ENCODE measurements around the gene ULK3. TPM values are rescaled to one million over a fixed set of nuclear protein-coding genes. Genes with fewer than 3 reads are reported as not detected.
A peak's percentile ranks its signal among the peaks of the same experiment; 100 is the strongest.

The ULK3 gene
- total RNA-seq, 2 donors from 2014 or later, result 70.7 to 83.2 TPM

GRCh38 chr15:74808840-74809229 lies 34.1 kb downstream of the ULK3 start:
- DNase-seq (no peak), ATAC-seq (no peak)
- intact Hi-C loops (cut with DNase I, micrococcal nuclease), result no loop called here

GRCh38 chr15:74808078-74808839 lies 34.7 kb downstream of the ULK3 start:
- DNase-seq (peak; percentile 68 to 86), ATAC-seq (peak; percentile 87)
- intact Hi-C loops (cut with DNase I, micrococcal nuclease), result no loop called here

GRCh38 chr15:74807282-74807681 lies 35.7 kb downstream of the ULK3 start:
- no peak for DNase-seq
- ATAC-seq, result no peak
- intact Hi-C loops (cut with DNase I, micrococcal nuclease), result no loop called here

GRCh38 chr15:74804935-74805334 lies 38.0 kb downstream of the ULK3 start:
- DNase-seq (no peak), ATAC-seq (no peak)
- intact Hi-C loops (cut with DNase I, micrococcal nuclease), result no loop called here

- intact Hi-C loops (cut with DNase I, micrococcal nuclease), result no loop called here
- DNase-seq (no peak), ATAC-seq (no peak)
Measured at GRCh38 chr15:74802862-74803447, 40.0 kb downstream of the ULK3 start.

- DNase-seq (no peak), ATAC-seq (no peak)
- intact Hi-C loops (cut with DNase I, micrococcal nuclease), result no loop called here
Measured at GRCh38 chr15:74802290-74802689, 40.7 kb downstream of the ULK3 start.

- DNase-seq, result no peak
- intact Hi-C loops (cut with DNase I, micrococcal nuclease), result no loop called here
- ATAC-seq, result no peak
Measured at GRCh38 chr15:74801311-74801997, 41.5 kb downstream of the ULK3 start.

- peak in 1 of 2 donors; percentile 59 for DNase-seq
- ATAC-seq, result no peak
- intact Hi-C loops (cut with DNase I, micrococcal nuclease), result no loop called here
Measured at GRCh38 chr15:74800559-74801094, 42.3 kb downstream of the ULK3 start.

- peak; percentile 85 to 86 for DNase-seq
- intact Hi-C loops (cut with DNase I, micrococcal nuclease), result no loop called here
- peak; percentile 84 for ATAC-seq
Measured at GRCh38 chr15:74799856-74800558, 42.9 kb downstream of the ULK3 start.

GRCh38 chr15:74799255-74799855 lies 43.6 kb downstream of the ULK3 start:
- intact Hi-C loops (cut with DNase I, micrococcal nuclease), result no loop called here
- no peak for ATAC-seq
- no peak for DNase-seq

- peak; percentile 73 to 77 for DNase-seq
- intact Hi-C loops (cut with DNase I, micrococcal nuclease), result no loop called here
- ATAC-seq, result peak; percentile 48
Measured at GRCh38 chr15:74798388-74799254, 44.3 kb downstream of the ULK3 start.

GRCh38 chr15:74795966-74796625 lies 46.9 kb downstream of the ULK3 start:
- no peak for ATAC-seq
- DNase-seq, result no peak
- intact Hi-C loops (cut with DNase I, micrococcal nuclease), result no loop called here

GRCh38 chr15:74794970-74795349 lies 48.0 kb downstream of the ULK3 start:
- intact Hi-C loops (cut with DNase I, micrococcal nuclease), result no loop called here
- DNase-seq, result no peak
- no peak for ATAC-seq

GRCh38 chr15:74794248-74794969 lies 48.5 kb downstream of the ULK3 start:
- ATAC-seq (no peak), DNase-seq (no peak)
- intact Hi-C loops (cut with DNase I, micrococcal nuclease), result no loop called here

GRCh38 chr15:74793135-74794028 lies 49.6 kb downstream of the ULK3 start:
- ATAC-seq, result no peak
- intact Hi-C loops (cut with DNase I, micrococcal nuclease), result no loop called here
- peak in 1 of 2 donors; percentile 62 for DNase-seq
